ENCODE measurements around the gene PTPRO.

PTPRO gene

DNA sequence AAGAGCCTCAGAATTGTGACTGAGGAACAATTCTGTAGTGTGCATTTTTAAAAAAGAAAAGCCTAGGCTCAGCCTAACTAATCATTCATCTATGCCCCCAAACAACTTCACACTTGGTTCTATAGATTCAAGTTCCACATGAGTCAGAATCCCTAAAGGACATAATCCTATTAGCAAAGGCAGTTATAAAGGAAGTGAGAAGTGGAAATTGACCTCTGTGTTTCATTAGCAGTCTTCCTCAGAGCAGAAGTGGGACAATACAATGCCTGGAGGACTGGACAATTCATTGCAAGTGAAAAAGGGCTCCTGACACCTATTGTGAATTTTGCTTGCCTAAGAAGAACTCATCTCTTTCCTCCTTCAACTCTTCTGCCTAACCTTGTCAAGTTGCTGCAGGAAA lies 222.3 kb downstream of the PTPRO start:
- H3K4me3 ChIP-seq (ENCODE audit: low read length): no peak overlapping the region
- TF ChIP-seq, protein P1, sequence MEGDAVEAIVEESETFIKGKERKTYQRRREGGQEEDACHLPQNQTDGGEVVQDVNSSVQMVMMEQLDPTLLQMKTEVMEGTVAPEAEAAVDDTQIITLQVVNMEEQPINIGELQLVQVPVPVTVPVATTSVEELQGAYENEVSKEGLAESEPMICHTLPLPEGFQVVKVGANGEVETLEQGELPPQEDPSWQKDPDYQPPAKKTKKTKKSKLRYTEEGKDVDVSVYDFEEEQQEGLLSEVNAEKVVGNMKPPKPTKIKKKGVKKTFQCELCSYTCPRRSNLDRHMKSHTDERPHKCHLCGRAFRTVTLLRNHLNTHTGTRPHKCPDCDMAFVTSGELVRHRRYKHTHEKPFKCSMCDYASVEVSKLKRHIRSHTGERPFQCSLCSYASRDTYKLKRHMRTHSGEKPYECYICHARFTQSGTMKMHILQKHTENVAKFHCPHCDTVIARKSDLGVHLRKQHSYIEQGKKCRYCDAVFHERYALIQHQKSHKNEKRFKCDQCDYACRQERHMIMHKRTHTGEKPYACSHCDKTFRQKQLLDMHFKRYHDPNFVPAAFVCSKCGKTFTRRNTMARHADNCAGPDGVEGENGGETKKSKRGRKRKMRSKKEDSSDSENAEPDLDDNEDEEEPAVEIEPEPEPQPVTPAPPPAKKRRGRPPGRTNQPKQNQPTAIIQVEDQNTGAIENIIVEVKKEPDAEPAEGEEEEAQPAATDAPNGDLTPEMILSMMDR (conservative IDR thresholded peaks at IDR 0.05; ENCODE audit: low read depth, low read length): no peak
- no peak for DNase-seq (ENCODE audit: low read depth)

DNA sequence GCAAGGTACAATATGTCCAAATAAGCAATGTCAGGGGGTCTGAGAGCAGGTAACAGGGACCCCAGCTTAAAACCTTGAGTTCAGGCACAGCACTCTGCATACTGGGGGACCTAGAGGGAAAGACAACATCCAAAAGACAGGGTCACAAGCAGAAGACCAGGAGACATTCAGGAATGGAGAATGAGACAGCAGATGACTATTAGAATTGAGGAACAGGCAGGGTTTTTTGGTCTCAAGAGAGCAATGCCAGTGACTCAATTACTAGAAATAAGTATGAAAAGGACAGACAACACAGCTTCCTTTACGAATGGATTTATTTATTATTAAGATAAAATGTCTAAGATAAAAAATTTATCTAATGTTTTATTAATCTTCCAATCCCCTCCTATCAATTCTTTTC lies 223.0 kb downstream of the PTPRO start:
- no peak for DNase-seq (ENCODE audit: low read depth)
- H3K4me3 ChIP-seq (ENCODE audit: low read length): no peak overlapping the region
- TF ChIP-seq, protein P1 (conservative IDR thresholded peaks at IDR 0.05; ENCODE audit: low read depth, low read length): no peak

DNA sequence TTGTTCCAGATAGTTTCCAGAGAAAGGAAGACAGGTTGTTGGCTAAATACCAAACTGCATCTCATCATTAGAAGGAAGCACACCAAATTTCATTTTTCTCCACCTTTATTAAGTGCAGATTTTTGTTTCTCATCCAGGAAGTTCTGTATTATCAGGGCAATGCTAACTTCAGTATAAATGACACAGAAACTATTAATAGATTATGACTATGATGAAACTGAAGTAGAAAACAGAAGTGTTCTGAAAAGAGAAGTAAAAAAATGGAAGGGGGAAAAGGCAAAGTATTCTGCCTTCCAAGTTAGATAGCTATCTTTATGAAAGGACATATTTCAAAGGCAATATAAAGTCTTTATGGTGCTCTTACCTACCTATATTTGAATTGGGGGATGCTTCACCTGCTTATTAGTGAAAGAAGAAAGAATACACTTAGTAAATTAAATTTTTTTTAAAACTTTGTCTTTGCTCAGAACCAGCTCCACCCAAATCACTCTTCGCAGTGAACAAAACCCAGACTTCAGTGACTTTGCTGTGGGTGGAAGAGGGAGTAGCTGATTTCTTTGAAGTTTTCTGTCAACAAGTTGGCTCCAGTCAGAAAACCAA lies 223.9 kb downstream of the PTPRO start:
- H3K4me3 ChIP-seq (ENCODE audit: low read length): no peak overlapping the region

DNA sequence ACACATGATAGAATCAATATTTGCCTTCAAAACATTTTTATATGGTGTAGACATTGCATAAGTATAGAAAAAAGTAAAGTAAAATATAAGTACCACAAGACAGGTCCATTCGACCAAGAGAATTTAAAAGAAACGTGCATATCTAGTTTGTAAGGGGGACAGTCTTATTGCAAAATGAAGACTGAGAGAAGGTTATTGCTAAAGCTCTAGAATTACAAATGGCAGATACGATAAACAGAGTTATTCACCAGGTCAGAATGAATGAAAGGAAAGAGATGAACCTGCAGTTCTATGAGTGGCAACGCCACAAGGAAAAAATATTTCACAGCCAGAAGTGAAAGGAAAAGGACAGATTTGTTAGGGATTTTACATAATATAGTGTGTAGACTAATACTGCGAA lies 224.8 kb downstream of the PTPRO start:
- TF ChIP-seq, protein P1 (conservative IDR thresholded peaks at IDR 0.05; ENCODE audit: low read depth, low read length): no peak
- no peak overlapping the region for H3K4me3 ChIP-seq (ENCODE audit: low read length)
- DNase-seq (ENCODE audit: low read depth): no peak

More for the DNA sequence above, 223.9 kb downstream of the PTPRO start:
- no peak for DNase-seq (ENCODE audit: low read depth)
- TF ChIP-seq, protein P1 (conservative IDR thresholded peaks at IDR 0.05; ENCODE audit: low read depth, low read length): no peak

DNA sequence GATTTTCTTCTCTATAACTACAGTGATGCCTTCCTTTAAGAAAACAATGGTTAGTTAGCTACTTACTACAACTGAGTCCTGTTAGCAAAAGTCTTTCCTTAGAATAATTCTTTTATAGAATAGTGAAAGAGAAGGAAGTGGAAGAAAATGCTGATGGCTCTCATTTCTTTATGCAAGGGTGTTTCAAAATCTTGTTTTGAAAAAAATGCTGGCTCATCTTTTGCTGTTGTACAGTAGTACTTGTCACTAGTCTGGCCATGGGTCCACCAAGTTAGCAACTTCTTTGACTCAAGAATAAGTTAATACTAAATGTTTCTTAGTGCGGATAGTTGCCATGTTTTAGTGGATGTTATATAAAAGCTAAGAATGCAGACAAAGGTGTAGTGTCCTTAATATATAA lies 225.4 kb downstream of the PTPRO start:
- DNase-seq (ENCODE audit: low read depth): no peak
- no peak overlapping the region for H3K4me3 ChIP-seq (ENCODE audit: low read length)
- TF ChIP-seq, protein P1 (conservative IDR thresholded peaks at IDR 0.05; ENCODE audit: low read depth, low read length): no peak

DNA sequence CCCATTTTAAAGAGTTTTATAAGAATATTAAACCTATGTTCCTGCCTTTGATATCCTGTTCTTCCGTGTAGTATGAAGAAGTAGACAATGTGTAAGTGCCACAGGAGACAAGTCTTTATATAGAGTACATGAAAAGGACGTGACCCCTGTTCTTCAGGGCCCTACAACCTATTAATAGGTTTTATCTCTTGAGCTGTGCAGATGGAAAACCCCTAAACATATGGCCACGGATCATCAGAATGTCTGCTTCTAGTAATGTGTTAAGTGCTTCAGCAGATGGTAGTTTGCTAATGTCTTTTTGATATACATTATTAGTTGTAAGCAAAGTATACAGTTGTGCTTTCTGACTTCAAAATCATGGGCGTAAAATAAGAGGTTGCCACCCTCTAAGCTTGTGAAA lies 228.5 kb downstream of the PTPRO start:
- no peak for DNase-seq (ENCODE audit: low read depth)
- H3K4me3 ChIP-seq (ENCODE audit: low read length): no peak overlapping the region
- TF ChIP-seq, protein P1 (conservative IDR thresholded peaks at IDR 0.05; ENCODE audit: low read depth, low read length): no peak

DNA sequence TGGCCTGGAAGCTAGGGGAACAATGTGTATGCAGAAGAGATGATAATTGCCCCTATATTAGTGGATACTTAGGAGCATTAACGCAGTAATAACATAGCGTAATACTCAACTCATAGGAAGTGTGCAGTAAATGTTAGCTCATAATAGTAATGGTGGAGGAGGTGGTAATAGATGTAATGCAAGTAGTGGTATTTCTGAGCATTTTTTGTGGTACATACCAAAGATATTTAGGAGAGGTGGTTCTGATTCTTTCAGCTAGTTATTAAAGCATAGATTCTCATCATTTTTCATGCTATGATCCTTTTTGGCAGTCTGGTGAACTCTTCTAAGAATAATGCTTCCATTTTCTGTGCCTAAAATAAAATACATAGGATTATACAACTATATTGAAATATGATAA lies 233.1 kb downstream of the PTPRO start:
- no peak for DNase-seq (ENCODE audit: low read depth)
- TF ChIP-seq, protein P1 (conservative IDR thresholded peaks at IDR 0.05; ENCODE audit: low read depth, low read length): no peak
- no peak overlapping the region for H3K4me3 ChIP-seq (ENCODE audit: low read length)

All from retinal pigment epithelial cell (primary cell).